ENCODE data around the gene TNK2.

GRCh38 chr3:195956577-195956976 is 48.2 kb upstream of the TNK2 start:
- no peak for TF ChIP-seq CTCF (conservative IDR thresholded peaks at IDR 0.05; ENCODE audit: low read length)
- TF ChIP-seq EZH2phosphoT487 (IDR thresholded peaks at IDR 0.05; ENCODE audit: borderline replicate concordance, low read depth, low read length): no peak

Measured in OCI-LY7 (cell line).